ENCODE data around the gene DCST1.

The DCST1 gene

GRCh38 chr1:155077346-155077745 is 43.7 kb downstream of the DCST1 start:
- peak in 1 of 2 experiments; percentile 21 for DNase-seq

GRCh38 chr1:155077758-155078445 is 44.3 kb downstream of the DCST1 start:
- no peak for DNase-seq

DNA sequence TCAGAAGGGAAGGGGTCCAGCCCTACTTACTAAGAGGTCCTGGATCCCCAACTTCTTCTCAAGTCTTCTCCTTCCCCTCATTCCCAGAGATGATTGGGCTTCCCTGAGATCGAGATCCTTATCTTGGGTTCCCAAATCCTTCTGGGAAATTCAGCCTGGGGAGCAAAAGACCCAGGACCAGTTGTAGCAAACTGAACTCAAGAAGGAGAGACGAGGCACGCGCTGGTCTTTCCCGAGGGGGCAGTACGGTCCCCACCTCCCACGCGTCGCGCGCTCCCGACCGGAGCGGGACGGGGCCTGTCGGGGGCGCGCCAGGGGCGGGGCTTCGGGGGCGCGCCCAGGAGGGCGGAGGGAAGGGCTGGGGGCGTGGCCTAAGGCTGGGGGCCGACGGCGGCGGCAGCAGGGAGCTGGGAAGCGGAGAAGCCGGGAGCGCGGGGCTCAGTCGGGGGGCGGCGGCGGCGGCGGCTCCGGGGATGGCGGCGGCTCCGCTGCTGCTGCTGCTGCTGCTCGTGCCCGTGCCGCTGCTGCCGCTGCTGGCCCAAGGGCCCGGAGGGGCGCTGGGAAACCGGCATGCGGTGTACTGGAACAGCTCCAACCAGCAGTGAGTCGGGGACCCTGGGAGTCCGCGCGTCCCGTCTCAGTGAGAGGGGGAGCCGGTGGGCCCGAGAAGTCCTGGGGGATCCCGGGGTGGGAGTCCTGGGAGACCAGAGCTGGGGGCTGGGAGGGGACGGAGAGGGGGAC is 45.0 kb downstream of the DCST1 start, which contains the start of gene EFNA3:
Gene EFNA3, plus strand, starts transcription at position 369 of the 741 bp plus-strand sequence. Its CDS starts 105 bp downstream, at position 474.
- DNase-seq, result peak; percentile 69 to 77

DNA sequence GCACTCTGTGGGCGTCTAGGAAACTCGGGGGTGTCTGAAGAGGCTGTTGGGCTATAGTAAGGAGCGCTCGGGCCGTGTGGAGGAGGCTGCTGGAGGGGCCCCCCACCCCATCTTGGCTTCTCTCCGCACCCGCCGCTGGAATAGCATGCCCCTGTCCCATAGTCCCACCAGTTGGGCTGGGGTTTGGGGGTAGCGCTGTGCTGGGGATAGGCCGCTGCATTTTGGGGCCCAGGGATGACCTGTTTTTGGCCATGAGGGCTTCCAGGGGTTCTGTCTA is 45.5 kb downstream of the DCST1 start:
- no peak for DNase-seq

DNA sequence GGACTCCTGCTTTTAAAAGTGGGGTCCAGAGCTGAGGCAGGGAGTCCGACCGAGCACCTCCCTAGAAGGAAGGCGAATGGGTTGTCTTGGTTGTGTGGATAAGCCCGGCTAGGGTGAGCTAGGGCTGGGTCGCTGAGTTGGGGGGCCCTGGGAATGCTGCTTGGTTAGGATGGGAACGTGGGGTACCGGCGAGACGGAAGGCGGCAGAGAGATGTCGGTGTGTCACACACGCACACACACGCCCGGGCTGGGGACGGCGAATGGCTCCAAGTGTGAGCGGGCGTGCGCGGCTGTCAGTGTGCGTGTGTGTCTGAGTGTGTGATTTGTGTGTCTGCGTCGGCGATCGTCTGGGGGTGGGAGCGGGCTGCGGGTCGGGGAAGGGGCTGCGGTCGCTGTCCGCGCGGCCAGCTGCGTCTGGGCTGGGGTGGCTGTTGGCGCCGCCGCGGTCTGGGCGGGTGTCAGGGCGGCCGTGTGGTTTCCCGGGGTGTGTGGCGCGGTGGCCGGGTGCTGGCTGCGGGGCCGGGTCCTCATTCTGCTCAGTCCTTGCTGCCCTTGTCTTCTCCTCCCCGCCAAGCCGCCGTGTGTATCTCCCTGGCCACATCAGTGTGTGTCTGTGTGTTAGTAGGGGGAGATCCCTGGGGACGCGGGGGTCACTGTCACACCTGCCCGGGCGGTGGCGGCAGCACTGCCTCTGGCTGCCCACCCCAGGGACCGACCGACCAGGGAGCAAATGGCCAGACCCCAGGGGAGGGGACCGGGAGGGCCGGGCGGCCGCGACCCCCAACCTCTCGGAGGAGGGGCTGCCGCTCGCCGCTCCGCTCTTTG is 46.1 kb downstream of the DCST1 start:
- peak in 1 of 2 experiments; percentile 30 for DNase-seq

DNA sequence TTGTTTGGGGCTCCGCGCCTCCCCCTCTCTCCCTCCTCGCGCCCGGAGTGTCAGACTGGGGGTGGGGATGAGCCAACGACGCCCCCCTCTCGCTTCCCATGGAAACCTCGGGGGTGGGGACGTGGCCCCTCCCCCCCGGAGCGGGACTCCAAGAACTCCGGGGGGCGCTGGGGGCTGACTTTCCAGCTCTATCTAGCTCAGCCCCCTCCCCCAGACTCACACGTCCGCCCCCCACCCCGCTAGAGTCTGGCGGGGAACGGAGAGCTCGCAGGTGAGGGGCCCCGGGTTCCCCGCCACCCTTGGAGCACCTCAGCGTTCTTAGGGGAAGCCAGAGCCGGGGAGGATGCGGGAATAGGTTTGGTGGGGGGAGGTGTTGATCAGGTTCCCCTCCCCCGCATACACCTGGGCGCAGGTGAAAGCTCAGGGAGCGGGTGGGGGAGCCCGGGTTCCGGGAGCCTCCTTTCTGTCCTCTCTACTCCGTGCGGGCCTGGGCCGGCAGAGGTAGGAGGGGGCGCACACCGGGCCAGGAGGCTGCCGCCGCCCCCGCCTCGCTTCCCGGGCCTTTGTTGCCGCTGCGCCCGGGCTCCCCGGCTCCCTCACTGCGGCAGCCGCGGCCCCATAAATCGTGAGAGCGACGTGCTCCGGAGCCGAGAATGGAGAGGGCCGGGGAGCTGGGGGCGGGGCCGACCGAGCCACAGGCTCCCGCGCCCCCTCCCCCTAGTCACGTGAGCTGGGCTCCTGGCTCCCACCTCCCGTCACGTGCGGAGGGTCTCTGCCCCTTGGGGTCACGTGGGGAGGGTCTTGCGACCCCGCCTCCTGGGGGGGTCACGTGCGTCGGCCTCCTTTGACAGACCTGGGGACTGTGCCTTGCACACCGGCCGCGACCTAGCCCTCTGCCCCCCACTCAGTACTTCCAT is 46.9 kb downstream of the DCST1 start:
- peak; percentile 89 to 91 for DNase-seq

GRCh38 chr1:155081472-155082300 is 48.1 kb downstream of the DCST1 start:
- no peak for DNase-seq

GRCh38 chr1:155082301-155083051 is 48.9 kb downstream of the DCST1 start:
- no peak for DNase-seq

DNA sequence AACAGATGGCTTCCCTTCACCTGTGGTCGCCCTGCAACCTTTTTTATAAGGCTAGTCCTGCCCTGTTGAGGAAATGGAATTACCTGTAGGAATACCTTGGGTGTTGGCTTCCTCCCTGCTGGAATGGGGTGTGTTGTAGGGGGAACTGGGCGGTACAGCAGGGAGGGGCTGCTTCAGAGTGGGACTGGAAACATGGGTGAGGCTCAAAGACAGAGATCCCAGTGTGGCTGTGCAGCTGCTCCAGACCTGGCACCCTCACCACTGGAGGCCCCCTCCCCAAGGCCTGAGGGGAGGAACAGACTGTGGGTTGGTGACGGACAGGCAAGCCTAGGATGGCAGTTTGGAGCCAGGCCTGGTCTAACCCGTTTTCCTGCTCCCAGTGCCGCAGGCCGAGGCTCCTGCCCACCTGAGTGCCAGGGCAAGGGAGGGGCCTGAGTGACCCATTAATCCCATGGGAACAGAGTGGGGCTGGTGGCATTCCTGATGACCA is 49.5 kb downstream of the DCST1 start:
- no peak for DNase-seq

DNA sequence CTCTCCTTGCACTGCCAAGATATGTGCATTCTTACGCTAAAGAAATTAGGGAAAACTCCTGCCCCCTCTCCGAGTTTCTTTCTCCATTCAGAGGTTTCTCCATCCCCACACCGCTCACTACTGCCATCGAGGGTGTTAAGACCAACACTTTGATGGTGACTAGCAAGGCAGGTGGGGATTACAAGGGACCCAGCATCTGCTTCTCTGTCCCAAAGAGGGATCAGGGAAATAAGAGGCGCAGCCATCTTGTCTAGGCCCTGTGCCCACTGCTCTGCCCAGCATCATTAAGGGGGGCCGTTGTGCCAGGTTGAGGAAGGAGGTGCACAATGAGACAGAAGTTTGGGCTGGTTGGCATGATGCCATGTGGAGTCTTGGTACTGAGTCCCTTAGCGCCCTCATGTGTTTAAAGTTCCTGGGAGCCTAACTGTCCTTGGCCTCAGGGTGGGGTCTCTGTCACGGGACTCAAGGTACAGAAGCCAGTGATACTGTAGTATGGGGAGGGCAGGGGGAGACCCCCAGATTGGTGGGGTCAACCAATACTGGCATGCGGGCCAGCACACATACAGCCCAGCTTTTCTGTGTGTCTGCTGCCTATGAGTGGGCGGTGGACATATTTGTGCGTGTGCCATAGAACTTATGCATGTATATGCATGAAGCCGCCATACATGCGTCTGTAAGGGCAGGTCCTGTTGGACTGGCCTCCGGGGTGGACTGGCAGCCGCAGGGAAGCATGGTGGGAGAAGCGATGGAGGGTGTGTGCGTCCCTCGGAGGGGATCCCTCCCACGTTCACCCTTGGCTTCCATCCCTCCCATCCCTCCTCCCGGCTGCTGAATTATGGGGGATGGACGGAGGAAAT is 50.5 kb downstream of the DCST1 start:
- no peak for DNase-seq

GRCh38 chr1:155084722-155085503 is 51.3 kb downstream of the DCST1 start:
- peak; percentile 99 for DNase-seq

DNA sequence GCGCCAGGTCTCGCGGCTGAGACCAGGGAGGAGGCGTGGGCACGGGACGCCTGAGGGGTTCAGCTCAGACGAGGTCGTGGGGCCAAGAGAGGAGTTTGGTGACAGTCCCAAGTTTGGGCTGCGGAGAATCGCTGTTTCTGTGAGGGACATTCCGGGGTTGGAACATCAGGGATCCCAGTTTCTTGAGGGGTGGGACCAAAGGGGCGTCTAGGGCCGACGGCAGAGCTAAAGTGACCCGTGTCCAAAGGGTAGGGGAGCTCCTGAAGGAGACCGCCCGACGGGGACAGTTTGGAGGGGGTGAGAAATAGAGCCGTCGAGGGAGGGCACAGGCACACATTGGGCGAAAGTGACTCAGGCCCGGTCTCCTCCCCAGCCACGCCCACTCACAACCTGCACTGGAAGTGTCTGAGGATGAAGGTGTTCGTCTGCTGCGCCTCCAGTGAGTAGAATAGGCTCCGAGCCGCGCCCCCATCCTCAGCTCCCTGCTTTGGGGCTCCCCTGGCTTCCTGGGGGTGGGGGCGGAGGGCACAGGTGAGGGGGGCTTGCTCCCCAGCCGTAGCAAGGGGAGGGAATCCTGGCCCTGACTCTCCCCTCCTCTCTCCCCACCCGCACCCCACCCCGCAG is 52.0 kb downstream of the DCST1 start:
- no peak for DNase-seq

GRCh38 chr1:155086128-155086741 is 52.6 kb downstream of the DCST1 start:
- DNase-seq, result peak; percentile 38 to 52

- DNase-seq, result no peak
Observed at GRCh38 chr1:155086856-155087535, 53.4 kb downstream of the DCST1 start.

DNA sequence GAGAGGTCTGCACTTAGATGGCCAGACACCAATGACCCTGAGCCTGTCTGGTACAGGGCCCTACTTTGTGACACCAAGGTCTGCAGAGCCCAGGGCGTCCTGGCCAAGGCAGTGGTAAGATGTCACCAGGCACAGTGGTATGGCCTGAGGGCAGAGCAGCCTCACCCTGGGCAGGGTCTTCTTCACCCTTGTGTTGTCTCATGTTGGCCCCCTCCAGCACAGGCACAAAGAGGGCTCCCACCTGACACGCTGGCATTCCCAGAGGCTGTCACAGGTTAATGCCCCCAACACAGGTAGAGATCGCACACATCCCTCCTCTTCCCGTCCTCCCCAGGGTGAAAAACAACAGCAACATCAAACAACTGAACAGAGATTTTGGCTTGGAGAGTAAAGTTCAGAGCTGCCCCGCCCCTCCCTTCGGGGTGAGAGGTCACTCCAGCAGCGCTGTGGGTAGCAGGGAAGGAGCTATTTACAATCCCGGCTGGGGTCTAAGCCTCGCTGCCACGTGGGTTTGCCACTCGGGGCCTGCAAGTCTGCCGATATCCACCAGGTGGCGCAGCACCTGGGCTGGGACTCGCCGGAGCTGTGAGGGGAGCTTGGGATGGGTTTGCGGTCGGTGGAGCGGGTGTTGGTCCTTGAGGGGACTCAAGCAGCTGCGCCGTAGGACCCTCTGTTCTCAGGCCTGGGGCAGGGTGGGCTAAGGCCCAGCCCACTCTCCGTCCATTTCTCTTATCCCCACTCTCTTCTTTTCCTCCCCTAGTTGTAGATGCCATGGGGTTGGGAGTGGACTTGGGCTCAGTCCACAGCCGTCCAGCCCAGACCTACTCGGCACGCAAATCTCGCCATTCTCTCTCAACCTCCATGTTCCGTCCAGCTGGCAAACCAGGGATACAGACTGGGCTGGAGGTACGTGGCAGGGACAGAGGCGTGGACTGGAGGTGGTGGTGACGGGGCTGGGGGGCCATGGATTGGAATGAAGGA is 57.7 kb downstream of the DCST1 start:
- peak; percentile 57 to 81 for DNase-seq

GRCh38 chr1:155092131-155092530 is 58.5 kb downstream of the DCST1 start:
- DNase-seq, result no peak

All from NCI-H187 (cell line).